HCT116 (cell line): ENCODE data around the gene COTL1. TPM values are rescaled to one million over a fixed set of nuclear protein-coding genes. Genes with fewer than 3 reads are reported as not detected.

ENCODE experiments used
- ATAC-seq: fragments of 200-7000 bp; cut with Tn5 transposase; 2 replicates; pipeline ENCODE4 v1.9.1; 2020; ENCODE audit warnings: mild to moderate bottlenecking, moderate library complexity
- BruUV-seq: library from RNA; stranded (reverse); fragments of 400-500 nt; replicated peaks from 2 replicates; lab custom pipeline; 2021; lab: Mats Ljungman, UMichigan
- CTCF ChIA-PET: fragments of 300-600 bp; sonication (Branson Sonifier 250); formaldehyde crosslinking; loops from one replicate; lab custom pipeline; 2021; ENCODE audit warnings: antibody characterized with exemption; lab: Charles Lee
- POLR2A ChIA-PET: fragments of 300-600, 350-600 bp; sonication (Branson Sonifier 250); formaldehyde crosslinking; loops from one replicate; lab custom pipeline; 2021; ENCODE audit warnings: antibody characterized with exemption; lab: Charles Lee
- RAD21 ChIA-PET, 2 experiments: fragments of 300-600 bp; sonication (Branson Sonifier 250); formaldehyde crosslinking; loops; one replicate each; lab custom pipeline; 2023; ENCODE audit warnings: low total read pairs in 2 of 2; ENCODE audit not compliant: uncharacterized antibody in 2 of 2, unreplicated experiment in 2 of 2, low non-redundant PET in 1 of 2; lab: Charles Lee
- DNase-seq: peaks from one replicate; pipeline ENCODE4 v3.0.0-alpha.2; 2010; ENCODE audit warnings: low read depth, low spot score
- H2AFZ ChIP-seq: fragments of 200-600 bp; shearing (Covaris generic), sonication (generic); 2 replicates; pipeline ENCODE4 v1.6.1; 2017; ENCODE audit warnings: low read depth, mixed run types, mixed read lengths, antibody characterized with exemption, low read length; ENCODE audit not compliant: poor library complexity, severe bottlenecking
- H3K27ac ChIP-seq: 2 replicates; pipeline ENCODE4 v1.5.1; 2012; ENCODE audit warnings: low read depth, low read length
- H3K27me3 ChIP-seq: fragments of 200-600 bp; sonication (generic); 2 replicates; pipeline ENCODE4 v1.6.1; 2016; ENCODE audit warnings: mixed run types, low read length, mixed read lengths; ENCODE audit not compliant: insufficient read depth
- H3K36me3 ChIP-seq, 2 experiments: fragments of 200-500 bp in 1 of 2; fragments of 200-600 bp in 1 of 2; sonication (Bioruptor generic) in 1 of 2; sonication (generic) in 1 of 2; 2 replicates each; pipeline versions ENCODE4 v1.5.1 to v1.6.1; 2014 to 2016; ENCODE audit warnings: low read length in 2 of 2, inconsistent platforms in 1 of 2, mixed read lengths in 1 of 2, mixed run types in 1 of 2; ENCODE audit not compliant: insufficient read depth in 2 of 2, control insufficient read depth in 1 of 2
- H3K4me1 ChIP-seq, 2 experiments: fragments of 200-600 bp in 1 of 2; sonication (generic) in 1 of 2; 2 replicates each; pipeline versions ENCODE4 v1.5.1 to v1.6.1; 2012 to 2017; ENCODE audit warnings: low read length in 2 of 2, inconsistent platforms in 1 of 2, mild to moderate bottlenecking in 1 of 2, mixed read lengths in 1 of 2, mixed run types in 1 of 2, moderate library complexity in 1 of 2; ENCODE audit not compliant: insufficient read depth in 2 of 2, control insufficient read depth in 1 of 2
- H3K4me2 ChIP-seq: fragments of 200-600 bp; sonication (generic); 2 replicates; pipeline ENCODE4 v1.6.1; 2017; ENCODE audit warnings: mixed run types, low read length, mixed read lengths
- H3K4me3 ChIP-seq, 2 experiments: fragments of 200-600 bp in 1 of 2; sonication (generic) in 1 of 2; replicated peaks in 1 of 2; 2 replicates each; pipeline ENCODE4 v1.5.1; 2011 to 2016; ENCODE audit warnings: low read length in 2 of 2, control low read depth in 1 of 2, low read depth in 1 of 2, mild to moderate bottlenecking in 1 of 2, mixed read lengths in 1 of 2, mixed run types in 1 of 2
- H3K79me2 ChIP-seq: fragments of 200-600 bp; sonication (generic); 2 replicates; pipeline ENCODE4 v1.6.1; 2017; ENCODE audit warnings: mild to moderate bottlenecking, mixed run types, low read length, moderate library complexity, mixed read lengths; ENCODE audit not compliant: insufficient read depth
- H3K9ac ChIP-seq: fragments of 200-600 bp; sonication (generic); 2 replicates; pipeline ENCODE4 v1.6.1; 2016; ENCODE audit warnings: low read length, mixed read lengths
- H3K9me2 ChIP-seq: fragments of 200-600 bp; sonication (generic), shearing (Covaris generic); 2 replicates; pipeline ENCODE4 v1.6.1; 2017; ENCODE audit warnings: mixed run types, mild to moderate bottlenecking, moderate library complexity; ENCODE audit not compliant: insufficient read depth
- H3K9me3 ChIP-seq, 2 experiments: fragments of 200-500 bp in 1 of 2; fragments of 200-600 bp in 1 of 2; sonication (Bioruptor generic) in 1 of 2; sonication (generic) in 1 of 2; 2 replicates each; pipeline ENCODE4 v1.6.1; 2014 to 2017; ENCODE audit warnings: low read length in 2 of 2, mixed read lengths in 2 of 2, inconsistent platforms in 1 of 2, low read depth in 1 of 2, mild to moderate bottlenecking in 1 of 2, mixed run types in 1 of 2, moderate library complexity in 1 of 2; ENCODE audit not compliant: control insufficient read depth in 1 of 2, insufficient read depth in 1 of 2
- H4K20me1 ChIP-seq: fragments of 200-600 bp; sonication (generic), shearing (Covaris generic); 2 replicates; pipeline ENCODE4 v1.6.1; 2017; ENCODE audit warnings: mixed run types, mild to moderate bottlenecking, moderate library complexity; ENCODE audit not compliant: insufficient read depth
- CBX3 ChIP-seq: IDR thresholded peaks from 2 replicates; pipeline ENCODE4 v1.6.1; 2012; ENCODE audit warnings: low read depth
- CTCF ChIP-seq, 3 experiments: fragments of 200-600 bp in 1 of 3; sonication (generic) in 1 of 3; IDR thresholded peaks in 2 of 3; conservative IDR thresholded peaks in 1 of 3; 2 replicates each; pipeline ENCODE4 v1.5.1; 2012 to 2017; ENCODE audit warnings: low read depth in 2 of 3, low read length in 2 of 3, antibody characterized with exemption in 1 of 3, borderline replicate concordance in 1 of 3, control low read depth in 1 of 3, mild to moderate bottlenecking in 1 of 3, mixed read lengths in 1 of 3, mixed run types in 1 of 3, moderate library complexity in 1 of 3; ENCODE audit not compliant: insufficient read depth in 1 of 3
- FOSL1 ChIP-seq: IDR thresholded peaks from 2 replicates; pipeline ENCODE4 v1.6.1; 2012; ENCODE audit warnings: low read depth
- JUND ChIP-seq: IDR thresholded peaks from 2 replicates; pipeline ENCODE4 v1.6.1; 2012
- RAD21 ChIP-seq: IDR thresholded peaks from 2 replicates; pipeline ENCODE4 v1.6.1; 2012; ENCODE audit warnings: low read depth, mild to moderate bottlenecking
- SIN3A ChIP-seq: IDR thresholded peaks from 2 replicates; pipeline ENCODE4 v1.6.1; 2012; ENCODE audit warnings: low read depth
- YY1 ChIP-seq: IDR thresholded peaks from 2 replicates; pipeline ENCODE4 v1.6.1; 2011; ENCODE audit warnings: low read length, low read depth, moderate library complexity, mild to moderate bottlenecking; ENCODE audit not compliant: insufficient replicate concordance; ENCODE audit errors: extremely low read depth
- ZFX ChIP-seq: fragments of 450-650 bp; IDR thresholded peaks from 2 replicates; pipeline ENCODE4 v1.6.1; 2017
- intact Hi-C: fragments of 100-400 bp; cut with micrococcal nuclease; formaldehyde crosslinking; loops from 2 replicates; pipeline ENCODE4 v1.10.0; 2022
- total RNA-seq: library from RNA; stranded (reverse); gene quantifications from one replicate; pipeline ENCODE4 v1.2.1, GENCODE V29; 2021; ENCODE audit not compliant: unreplicated experiment

COTL1 gene
- total RNA-seq, 1 experiment from 2014 or later = 276 TPM

- TF ChIP-seq SIN3A (no peak), YY1 (no peak)
Observed at GRCh38 chr16:84575914-84576313, 42.0 kb downstream of the COTL1 start (continued).

- ChIA-PET CTCF (no interaction called here), POLR2A (no interaction called here), RAD21 (no interaction called here)
- Histone ChIP-seq H3K4me3 (no peak overlapping the region), H3K27me3 (no peaks in the 10 kb centered on the region), H3K27ac (no peak overlapping the region), H3K79me2 (peaks cover 70% of the 10 kb centered on the region; the same call in 1 of the 2 replicates), H3K9ac (no peak overlapping the region), H3K36me3 (peaks cover 0 to 10% of the 10 kb centered on the region in 2 experiments; a peak in 1 of 4 replicates), H3K4me1 (peaks cover 7 to 22% of the 10 kb centered on the region in 2 experiments; a peak in 2 of 4 replicates), H3K9me2 (no peaks in the 10 kb centered on the region), H2AFZ (no peak overlapping the region), H3K9me3 (peaks cover 0 to 13% of the 10 kb centered on the region in 2 experiments; a peak in 1 of 4 replicates), H4K20me1 (no peaks in the 10 kb centered on the region), H3K4me2 (no peak overlapping the region)
- no peak for DNase-seq
- BruUV-seq = no TSS peak
- TF ChIP-seq ZFX = no peak
- TF ChIP-seq CTCF (IDR thresholded peaks at IDR 0.05 in 2 of 3, conservative IDR thresholded peaks at IDR 0.05 in 1 of 3; ENCODE audit: borderline replicate concordance in 1 of 3, insufficient read depth in 1 of 3, low read depth in 2 of 3, low read length in 2 of 3) = no peak
- TF ChIP-seq CBX3 = no peak
- TF ChIP-seq RAD21 = no peak
- TF ChIP-seq JUND = no peak
- TF ChIP-seq FOSL1 = no peak
- intact Hi-C loops = no loop called here
- ATAC-seq = no peak
Observed at GRCh38 chr16:84574191-84574590, 43.7 kb downstream of the COTL1 start.
